HG03520 (cell line): ENCODE measurements around the gene PAX8.

Experiments used
- ATAC-seq: cut with Tn5 transposase; IDR thresholded peaks from one replicate; pipeline ENCODE4 v1.9.1; 2021; ENCODE audit warnings: mild to moderate bottlenecking, moderate library complexity; ENCODE audit not compliant: unreplicated experiment

PAX8 gene

DNA sequence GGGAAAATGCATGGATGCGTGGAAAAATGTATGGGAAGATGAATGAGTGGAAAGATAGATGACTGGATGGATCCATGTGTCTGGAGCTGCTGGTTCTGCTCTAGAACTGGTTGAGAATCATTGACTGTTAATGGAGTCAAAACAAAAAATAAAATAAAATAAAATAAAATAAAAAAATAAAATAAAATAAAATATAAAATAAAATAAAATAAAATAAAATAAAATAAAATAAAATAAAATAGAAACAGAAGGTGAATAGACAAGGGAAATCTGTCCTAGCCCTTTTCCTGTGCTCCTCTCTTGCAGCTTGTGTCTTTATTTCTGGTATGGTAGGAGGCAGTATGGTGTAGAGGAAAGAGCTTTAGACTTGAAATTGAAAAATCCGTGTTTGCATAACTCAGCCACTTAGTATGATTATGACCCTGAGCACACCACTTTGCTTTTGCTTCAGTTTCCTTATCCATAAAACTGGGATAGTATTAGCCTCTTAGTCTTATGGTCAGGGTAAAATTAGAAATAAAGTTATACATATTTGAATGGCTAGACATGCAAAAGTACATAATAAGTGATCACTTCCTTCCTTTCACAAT is 54.0 kb downstream of the PAX8 start:
- no peak for ATAC-seq

DNA sequence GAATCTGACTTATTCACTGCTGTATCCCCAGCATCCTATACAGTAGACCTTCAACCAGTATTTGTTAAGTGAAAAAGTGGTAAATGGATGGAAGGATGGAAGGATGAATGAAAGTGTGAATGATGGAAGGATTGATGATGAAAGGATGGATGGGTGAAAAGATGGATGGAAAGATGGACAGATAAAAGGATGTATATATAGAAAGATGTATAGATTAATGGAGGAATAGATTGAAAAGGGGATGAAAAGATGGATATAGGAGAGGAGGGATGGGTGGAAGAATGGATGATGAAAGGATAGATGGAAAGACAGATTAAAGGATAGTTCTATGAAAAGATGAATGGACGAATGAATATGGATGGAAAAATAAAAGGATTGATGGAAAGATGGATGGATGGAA is 54.9 kb downstream of the PAX8 start:
- ATAC-seq: no peak

DNA sequence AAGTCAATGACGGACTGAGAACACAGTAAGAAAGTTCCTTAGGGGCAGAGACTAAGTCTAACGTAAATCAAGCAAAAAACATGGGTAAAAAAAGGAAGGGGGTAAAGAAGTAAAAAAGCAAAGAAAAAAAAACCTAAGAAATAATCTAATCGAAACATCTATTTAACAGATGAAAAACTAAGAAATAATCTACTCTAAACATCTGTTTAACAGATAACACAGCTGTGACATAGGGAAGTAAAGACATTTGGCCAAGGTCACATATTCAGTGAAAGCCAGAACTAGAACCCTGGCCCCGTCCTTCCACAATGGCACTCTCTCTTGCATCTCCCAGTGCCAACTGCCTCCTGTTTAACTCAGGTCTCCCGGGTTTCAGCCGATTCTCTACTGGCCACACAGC is 56.9 kb downstream of the PAX8 start:
- no peak for ATAC-seq

DNA sequence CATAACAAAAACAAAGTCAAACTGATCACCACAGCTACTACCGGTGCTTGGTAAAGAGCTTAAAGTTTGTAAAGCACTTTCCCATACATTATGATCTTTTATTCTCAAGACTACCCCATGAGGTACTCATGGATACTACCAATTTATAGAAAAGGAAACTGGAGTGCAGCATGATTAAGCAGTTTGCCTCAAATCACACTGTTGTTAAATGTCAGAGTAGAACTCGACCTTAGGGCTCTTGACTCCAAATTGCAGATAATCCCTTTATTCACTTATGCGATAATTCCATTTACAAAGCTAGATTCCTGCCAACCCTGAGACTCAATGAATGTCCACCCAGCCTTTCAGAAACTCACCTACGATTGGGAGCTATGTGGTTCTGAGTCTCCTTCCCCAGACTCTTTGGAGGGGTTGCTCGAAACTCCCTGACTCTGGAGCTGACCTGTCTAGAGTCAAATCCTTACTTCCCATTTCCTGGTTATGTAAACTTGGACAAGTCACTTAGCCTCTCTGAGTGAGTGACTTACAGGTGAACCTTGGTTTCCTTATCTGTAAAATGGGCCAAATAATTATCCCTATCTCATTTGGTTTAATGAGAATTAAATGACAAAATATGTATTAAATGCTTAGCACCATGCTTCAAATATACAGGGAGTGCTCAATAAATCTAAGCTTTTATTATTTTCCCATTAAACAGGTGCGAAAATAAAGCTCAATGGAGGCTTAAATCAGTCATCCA is 57.6 kb downstream of the PAX8 start:
- ATAC-seq: no peak

DNA sequence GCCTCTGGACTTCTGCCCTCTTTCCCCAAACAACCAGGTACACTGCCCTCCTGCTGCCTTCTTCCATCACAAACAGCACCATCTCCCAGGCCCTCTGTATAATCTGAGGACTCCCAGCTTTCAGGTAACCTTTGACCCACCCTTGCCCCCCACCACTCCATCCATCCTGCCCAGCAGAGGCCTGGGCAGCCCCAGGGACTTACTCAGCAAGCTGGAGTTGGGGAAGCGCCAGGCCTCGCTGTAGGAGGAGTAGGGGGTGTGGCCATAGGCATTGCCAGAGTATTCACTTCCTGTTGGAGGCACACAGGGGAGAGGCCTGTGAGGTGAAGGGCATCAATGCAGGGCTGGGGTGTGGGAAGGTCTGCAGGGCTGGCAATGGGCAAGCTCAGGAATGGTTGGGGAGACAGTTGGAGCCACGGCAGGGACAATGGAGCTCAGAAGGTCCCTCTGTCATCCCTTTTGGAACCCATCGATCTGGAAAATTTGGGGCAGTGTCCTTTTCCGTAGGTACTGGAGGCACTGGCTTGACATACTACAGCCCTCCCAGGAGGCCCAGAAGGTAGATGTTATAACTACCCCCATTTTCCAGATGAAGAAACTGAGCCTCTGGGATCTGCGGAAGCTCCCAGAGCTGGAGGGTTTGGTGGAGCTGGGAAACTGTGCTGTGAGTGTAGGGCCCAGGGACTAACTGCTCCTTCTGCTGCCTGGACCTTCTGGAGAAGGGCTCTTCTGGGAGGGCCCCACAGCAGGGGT is 58.7 kb downstream of the PAX8 start:
- ATAC-seq: no peak

DNA sequence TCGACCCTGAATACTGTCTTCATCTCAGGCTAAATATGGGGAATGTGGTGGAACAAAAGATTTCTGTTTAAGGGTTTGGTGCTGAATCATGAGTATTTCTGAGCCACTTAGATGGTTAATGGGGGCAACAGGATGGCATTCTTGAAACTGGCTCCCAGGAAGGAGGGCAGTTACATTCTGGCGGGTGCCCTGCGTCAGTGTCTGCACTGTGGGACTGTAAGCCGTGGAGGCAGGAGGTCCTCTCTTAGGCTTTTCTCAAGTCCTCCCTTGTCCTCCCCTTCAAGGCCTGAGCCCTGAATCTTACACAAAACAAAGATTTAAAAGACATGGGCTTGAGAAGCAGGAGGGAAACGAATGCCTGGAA is 59.2 kb downstream of the PAX8 start:
- ATAC-seq: no peak

DNA sequence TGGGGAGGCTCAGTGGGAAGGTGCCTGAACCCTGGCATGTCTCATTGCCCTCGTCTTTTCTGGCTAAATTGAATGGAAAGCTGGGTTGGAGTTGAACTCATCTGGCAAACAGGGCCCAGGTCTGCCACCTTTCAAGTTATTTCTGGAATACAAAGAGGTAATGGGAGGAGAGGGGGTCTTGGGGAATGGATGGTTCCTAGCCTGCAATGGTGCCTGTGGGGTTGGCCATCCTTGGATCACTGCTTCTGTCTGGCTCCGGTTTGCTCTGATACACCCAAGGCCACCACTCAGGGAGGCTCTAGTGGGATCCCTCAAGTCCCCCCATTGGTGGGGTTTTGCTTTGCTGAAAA is 59.7 kb downstream of the PAX8 start:
- no peak for ATAC-seq

DNA sequence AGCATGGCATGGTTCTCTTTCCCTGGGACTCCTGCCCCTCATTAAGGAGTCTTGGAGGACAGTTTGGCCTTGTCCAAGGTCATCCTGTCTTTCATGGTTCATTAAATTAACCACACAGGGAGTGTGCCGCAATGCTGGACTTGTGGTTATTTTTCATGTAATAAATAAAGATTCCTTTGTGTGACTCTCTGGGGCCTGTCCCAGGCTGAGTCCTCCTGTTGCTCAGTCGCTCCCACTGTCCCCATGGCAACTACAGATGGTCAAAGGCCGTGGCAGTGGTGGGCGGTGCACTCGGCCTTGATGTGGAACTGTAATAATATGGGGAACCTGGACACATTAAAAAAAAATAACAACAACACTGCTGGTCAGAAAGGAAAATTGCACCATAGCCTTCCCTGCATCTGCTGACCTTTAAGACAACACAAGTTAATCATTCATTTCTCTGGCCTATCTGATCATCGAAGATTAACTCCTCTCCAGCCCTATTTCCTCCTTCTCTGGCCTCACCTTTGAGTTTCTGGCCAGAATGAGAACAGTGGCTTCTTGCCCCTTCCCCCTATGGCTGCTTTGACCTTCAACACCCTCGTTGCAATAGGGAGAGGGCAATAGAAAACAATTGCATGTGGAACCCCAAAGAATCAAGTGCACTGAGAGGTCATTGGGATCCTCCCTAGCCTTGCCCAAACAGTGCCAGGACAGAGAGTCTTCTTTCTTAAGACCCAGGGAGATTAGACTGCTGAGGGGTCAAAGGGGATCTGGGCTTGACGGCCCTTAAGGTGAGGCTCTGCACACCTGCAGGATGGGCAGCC is 60.2 kb downstream of the PAX8 start:
- no peak for ATAC-seq

DNA sequence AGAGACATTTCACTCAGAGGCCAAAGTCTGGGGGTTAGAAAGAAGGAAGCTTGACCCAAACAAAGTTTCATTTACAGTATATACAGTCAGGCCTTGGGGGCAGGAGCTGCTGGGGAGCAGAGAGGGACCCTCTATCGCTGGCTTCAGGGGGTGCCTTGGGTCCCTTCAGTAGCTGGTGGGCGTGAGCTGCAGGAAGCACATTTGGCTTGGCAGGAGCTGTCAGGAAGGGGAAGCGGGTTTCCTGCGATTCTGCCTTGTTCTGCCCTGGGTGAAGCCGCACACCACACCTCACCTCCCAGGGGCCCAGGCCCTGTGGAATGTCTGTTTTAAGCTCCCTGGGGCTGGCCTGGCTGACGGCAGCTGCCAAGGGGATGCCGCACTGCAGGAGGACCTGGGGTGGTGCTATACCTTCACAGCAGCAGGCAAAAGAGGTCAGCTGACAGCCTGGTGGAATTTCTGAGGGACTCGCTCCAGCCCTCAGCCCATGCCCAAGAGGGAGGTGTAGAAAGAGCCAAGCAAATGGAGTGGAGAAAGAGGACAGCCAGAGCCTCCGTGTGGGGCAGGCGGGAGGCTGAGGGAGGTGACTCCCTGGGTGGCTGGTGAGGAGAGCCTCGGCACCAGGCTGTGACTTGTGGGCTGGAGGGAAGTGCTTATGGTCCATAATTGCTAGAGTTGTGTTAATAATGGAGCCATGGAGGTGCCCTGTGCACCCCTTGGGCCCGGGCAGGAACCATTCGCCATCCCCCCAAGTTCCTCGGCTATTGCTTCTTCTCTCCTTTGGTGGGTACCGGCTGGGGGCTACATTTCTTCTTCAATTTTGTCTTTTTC is 61.1 kb downstream of the PAX8 start:
- ATAC-seq: no peak

DNA sequence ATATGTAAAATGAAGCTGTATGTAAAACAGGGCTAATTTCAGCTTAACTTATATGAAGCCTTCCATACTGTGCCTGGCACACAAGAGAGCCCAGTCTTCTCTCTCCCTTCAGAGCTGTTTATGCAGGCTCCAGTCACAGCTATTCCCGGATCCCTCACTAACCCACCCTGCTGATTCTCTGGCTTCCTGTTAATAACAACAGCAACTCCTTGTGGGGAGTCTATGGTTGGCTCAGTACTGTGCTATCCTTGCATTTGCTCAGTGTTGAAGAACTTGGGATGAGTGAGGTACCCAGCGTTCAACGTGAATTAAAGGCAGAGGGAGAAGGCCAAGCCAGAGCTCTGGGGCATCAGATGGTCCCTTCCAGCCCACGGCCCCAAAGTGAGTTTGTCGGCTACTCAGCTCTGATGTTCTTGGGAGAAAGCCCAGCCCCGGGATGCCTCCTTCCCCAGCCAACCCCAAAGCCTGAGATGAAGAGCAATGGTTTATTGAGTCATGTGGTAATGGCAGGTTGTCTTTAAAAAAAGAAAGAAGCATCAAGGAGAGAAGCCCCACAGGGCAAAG is 61.7 kb downstream of the PAX8 start:
- no peak for ATAC-seq

DNA sequence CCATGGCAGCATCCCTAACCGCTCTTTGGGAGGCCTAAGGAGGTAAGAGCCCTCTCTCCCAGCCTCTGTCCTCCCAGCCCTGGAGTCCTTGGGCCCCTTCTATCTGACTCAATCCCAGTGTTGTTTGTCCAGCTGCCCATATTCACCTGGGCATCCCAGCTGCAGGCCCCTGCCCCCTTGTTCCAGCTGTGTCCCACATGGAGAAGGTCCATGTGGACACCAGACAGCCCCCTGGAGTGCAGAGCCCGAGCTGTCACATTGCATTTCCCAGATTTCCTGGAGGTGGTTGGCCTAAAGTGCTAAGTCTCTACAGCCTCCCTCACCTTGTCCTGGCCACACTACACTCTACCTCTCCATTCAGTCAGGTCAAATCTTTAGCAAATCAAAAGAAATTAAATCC is 62.4 kb downstream of the PAX8 start:
- ATAC-seq: no peak

DNA sequence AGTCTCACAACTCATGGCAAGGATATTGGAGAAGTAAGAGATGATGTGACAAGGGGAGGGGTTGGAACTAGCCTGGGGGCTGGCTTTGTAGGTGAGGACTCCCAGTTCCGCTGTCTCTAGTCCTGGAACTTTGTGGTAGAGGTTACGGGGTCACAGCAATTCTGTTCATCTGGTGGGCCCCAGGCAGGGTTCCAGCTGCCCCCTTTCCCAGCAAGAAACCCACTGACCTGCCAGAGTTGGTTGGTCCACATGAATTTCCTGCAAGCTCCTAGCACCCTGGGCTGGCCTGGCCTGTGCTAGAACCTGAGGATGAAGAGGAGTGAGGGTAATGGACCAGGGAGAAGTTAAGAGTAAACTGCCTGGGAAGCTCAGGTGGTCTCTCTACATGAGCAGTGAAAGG is 63.7 kb downstream of the PAX8 start:
- no peak for ATAC-seq

DNA sequence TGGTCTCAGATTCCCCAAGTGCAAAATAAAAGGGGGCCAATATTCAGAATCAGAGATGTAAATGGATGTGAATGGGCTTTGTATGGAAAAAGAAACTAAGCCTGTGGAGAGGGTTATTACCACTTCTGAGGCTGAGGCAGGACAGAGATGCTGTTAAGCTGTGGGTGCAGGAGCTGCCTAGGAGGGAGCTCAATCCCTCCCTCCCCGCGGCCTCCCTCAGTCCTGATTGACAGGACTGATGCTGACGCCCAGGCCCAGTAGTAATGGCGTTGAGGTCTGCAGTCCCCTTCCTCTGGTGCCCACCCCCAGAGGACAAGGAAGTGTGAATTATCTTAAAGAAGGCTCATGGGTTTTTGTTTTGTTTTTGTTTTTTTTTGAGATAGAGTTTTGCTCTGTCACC is 64.6 kb downstream of the PAX8 start:
- ATAC-seq: no peak

DNA sequence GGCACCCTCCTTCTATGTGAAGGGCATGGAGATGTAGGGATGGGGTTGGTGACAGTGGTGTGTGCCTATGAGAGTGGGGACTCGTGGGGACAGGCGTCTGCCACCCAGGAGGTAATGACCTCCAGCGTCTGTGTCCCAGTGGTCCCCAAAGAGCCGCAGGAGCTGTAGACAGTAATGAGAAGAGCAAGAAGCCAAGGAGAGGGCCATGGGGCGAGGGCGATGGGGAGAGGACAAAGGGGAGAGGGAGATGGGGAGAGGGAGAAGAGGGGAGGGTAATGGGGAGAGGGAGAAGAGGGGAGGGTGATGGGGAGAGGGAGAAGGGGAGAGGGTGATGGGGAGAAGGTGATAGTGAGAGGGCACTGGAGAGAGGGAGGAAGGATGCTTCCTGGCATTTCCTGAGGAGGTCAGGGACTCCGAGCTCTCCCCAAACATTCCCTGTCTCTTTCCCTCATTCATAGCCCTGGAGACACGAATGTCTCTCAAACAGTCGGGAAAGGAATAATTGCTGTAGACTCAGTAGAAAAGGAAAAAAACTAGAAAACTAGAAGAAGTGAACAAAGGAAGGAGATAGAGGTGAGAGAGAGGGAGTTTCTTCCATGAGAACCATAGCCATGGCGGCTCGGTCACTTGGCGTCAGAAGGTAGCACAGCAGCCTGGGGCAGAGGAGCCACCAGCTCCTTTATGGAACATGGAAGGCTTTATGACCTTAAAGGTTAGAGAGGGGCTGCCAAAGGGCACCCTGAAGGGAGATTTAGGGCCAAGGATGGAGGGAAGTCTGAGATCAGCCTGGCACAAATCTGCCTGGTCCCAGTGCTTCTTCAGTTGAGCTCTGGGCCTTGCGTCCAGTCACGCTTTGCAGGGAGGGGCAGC is 65.4 kb downstream of the PAX8 start:
- no peak for ATAC-seq

DNA sequence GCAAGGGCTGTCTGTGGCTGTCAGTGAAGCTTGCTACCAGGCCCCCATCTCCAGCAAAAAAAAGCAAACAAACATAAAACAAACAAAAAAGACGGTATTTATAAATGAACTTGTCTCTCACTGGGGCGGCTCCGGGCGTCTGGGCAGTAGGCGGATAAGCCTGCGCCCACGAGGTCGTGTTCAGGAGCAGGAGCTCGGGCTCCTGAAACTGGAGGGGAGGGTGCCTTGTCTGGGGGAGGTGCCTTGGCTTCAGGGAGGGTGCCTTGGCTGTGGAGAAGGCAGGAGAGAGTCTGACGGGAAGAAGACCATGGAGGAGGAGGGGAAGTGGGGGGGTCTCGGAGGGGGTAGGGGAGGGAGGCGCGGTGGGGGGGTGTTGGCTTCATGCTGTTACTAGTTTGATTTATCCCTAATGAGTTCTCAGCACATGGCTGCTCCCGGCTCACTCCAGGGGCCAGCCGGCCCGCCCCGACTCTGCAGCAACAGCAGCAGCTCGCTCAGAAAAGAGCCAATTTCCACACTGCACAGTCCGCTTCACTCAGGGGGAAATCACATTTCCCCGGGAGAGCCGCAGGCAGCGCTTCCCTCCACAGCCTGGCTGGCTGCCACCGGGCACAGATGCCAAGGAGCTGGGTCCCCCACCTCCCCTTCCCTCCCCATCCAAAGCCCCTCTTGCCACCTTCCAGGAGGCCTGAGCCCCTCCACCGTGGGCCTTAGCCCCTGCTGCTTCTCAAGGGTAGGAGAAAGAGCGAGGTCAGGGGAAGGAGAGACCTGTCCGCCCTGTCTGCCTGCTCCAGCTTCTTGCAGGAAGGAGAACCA is 66.3 kb downstream of the PAX8 start:
- ATAC-seq: no peak

DNA sequence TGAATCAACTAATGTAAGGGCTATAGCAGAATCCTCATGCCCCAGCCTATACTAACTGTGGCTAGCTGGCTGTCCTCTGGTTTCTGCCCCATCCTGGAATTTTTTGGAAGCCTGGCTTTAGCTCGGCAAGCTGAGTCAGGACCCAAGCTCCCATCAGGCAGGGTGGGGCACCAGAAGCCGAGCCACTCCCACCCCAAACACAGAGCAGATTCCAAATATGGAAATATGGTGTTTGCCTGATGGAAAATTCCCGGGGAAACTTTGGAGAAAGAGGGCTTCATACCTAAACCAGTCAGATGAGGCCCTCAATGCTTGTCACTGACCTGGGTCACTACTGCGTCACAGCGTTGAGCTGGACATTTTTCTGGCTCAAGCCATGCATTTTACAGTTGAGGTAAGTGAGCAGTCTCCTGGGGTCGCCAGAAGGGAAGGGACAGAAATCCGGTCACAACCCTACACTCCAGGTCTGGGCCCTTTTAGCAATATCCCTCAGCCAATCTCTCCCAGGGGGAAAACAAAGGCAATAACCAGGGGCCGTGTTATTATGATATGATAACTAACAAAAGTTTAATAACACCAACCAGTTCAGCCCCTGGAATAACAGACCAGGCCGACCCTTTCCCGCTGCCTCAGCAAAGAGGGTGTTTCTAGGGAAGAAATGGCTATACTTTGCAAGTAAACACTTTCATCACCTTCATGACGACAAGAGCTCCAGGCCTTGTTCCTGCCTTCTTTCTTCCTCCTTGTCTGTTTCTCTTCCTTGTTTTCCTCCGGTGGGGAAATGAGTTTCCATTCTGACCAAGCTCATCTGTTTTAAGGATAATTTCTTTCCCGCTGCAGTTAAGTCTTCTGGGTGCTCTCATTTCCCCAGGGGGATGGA is 67.3 kb downstream of the PAX8 start:
- ATAC-seq: no peak

DNA sequence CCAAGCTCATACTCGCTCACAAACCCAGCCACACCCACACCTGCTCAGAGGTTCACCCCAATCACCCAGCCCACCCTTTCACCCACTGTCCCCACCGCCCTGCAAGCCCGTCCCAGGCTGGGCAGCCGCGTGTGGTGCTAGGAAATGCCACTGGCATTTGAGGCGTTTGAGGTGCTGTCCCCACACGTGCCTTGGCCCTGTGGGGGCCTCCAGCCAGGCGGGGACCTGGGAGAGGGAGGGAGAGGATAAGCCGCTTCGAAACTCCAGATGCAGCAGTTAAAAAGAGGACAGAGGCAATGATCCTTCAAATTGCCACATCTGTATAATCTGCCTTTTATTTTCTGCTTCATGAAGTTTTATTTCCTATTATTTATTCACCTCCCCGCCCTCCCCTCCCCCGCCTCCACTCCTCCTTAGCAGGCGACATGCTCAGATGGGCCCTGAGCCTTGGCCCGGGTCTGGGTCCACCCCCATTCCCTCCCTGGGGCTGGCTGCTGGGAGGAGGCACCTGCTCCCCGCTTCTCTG is 69.0 kb downstream of the PAX8 start:
- ATAC-seq: no peak
